T-helper 1 cell treated with Interleukin-12 subunit alpha and Interleukin-12 subunit beta and Interleukin-4 antibody, amounts not matched to agents 30 ng/mL and 1 ng/mL, for 36 hours (primary cell): Measurements from ENCODE around the gene INTS13. TPM values are rescaled to one million over a fixed set of nuclear protein-coding genes. Genes with fewer than 3 reads are reported as not detected.
"Not testable (repeated sequence)": the region's sequence is repeated elsewhere in the genome, so short reads cannot be mapped to it uniquely, and the experiment has no call there.

ENCODE experiments used
- intact Hi-C: fragments of 100-400 bp; cut with micrococcal nuclease; formaldehyde crosslinking; loops from one replicate; pipeline ENCODE4 v1.15.1; 2024
- total RNA-seq: library from RNA; stranded (reverse); gene quantifications from 2 replicates; pipeline ENCODE4 v1.2.3, GENCODE V29; 2022

INTS13 gene
- total RNA-seq, 1 donor from 2014 or later = 37.7 TPM

- intact Hi-C loops = no loop called here
Observed at GRCh38 chr12:26870491-26871419, 67.0 kb downstream of the INTS13 start.

- intact Hi-C loops = no loop called here
Observed at GRCh38 chr12:26869908-26870459, 67.8 kb downstream of the INTS13 start.

GRCh38 chr12:26869104-26869494 lies 68.7 kb downstream of the INTS13 start:
- intact Hi-C loops = no loop called here

- intact Hi-C loops = no loop called here
Observed at GRCh38 chr12:26868447-26869103, 69.2 kb downstream of the INTS13 start.

GRCh38 chr12:26867080-26867479 lies 70.7 kb downstream of the INTS13 start:
- intact Hi-C loops = loop anchor here (1.0 kb wide), 2 partner anchors 14 to 18 kb away; no protein-coding TSS in a partner anchor

- intact Hi-C loops = no loop called here
Observed at GRCh38 chr12:26863515-26863914, 74.3 kb downstream of the INTS13 start.

GRCh38 chr12:26862787-26863186 lies 75.0 kb downstream of the INTS13 start:
- intact Hi-C loops = not testable (repeated sequence)

- intact Hi-C loops = no loop called here
Observed at GRCh38 chr12:26861690-26862089, 76.1 kb downstream of the INTS13 start.

- intact Hi-C loops = no loop called here
Observed at GRCh38 chr12:26857465-26858176, 80.2 kb downstream of the INTS13 start.

- intact Hi-C loops = no loop called here
Observed at GRCh38 chr12:26855337-26855736, 82.4 kb downstream of the INTS13 start.

Other genes starting within 250 kb of the INTS13 start
- gene ITPR2, start 104.8 kb downstream of the INTS13 start, total RNA-seq = 47.9 and 60.9 TPM in 2 replicates
- gene FGFR1OP2, start 489 bp upstream of the INTS13 start, total RNA-seq = 71.8 and 77.6 TPM in 2 replicates
- gene TM7SF3, start 76.4 kb upstream of the INTS13 start, total RNA-seq = 54.1 and 66.3 TPM in 2 replicates
- 38.4 and 46.5 TPM in 2 replicates for gene MED21, start 84.6 kb upstream of the INTS13 start, total RNA-seq
- not detected in 2 replicates for gene C12orf71, start 144.6 kb upstream of the INTS13 start, total RNA-seq